Osteoblast (primary cell): ENCODE results near the gene S100A7. TPM values are rescaled to one million over a fixed set of nuclear protein-coding genes. Genes with fewer than 3 reads are reported as not detected.

ENCODE experiments used
- DNase-seq: peaks from one replicate; pipeline ENCODE4 v3.0.0; 2011; ENCODE audit warnings: low spot score, mixed read lengths; ENCODE audit not compliant: insufficient read length; ENCODE audit errors: missing footprints
- H2AFZ ChIP-seq: 2 replicates; pipeline ENCODE4 v1.6.0; 2011; ENCODE audit warnings: mild to moderate bottlenecking, low read length
- H3K27ac ChIP-seq: 2 replicates; pipeline ENCODE4 v1.5.1; 2011; ENCODE audit warnings: mild to moderate bottlenecking, low read depth, low read length, moderate library complexity
- H3K27me3 ChIP-seq: 2 replicates; pipeline ENCODE4 v1.6.0; 2012; ENCODE audit warnings: mild to moderate bottlenecking, control low read depth, inconsistent platforms, low read length, moderate library complexity; ENCODE audit not compliant: insufficient read depth
- H3K36me3 ChIP-seq: 2 replicates; pipeline ENCODE4 v1.5.1; 2011; ENCODE audit warnings: mild to moderate bottlenecking, low read length, control low read depth, moderate library complexity; ENCODE audit not compliant: insufficient read depth
- H3K4me1 ChIP-seq: 2 replicates; pipeline ENCODE4 v1.5.1; 2011; ENCODE audit warnings: mild to moderate bottlenecking, low read length, control low read depth, moderate library complexity; ENCODE audit not compliant: insufficient read depth
- H3K4me2 ChIP-seq: 2 replicates; pipeline ENCODE4 v1.6.0; 2011; ENCODE audit warnings: mild to moderate bottlenecking, low read length; ENCODE audit not compliant: insufficient read depth
- H3K4me3 ChIP-seq: fragments of 200-600 bp; sonication (generic); 3 replicates; pipeline ENCODE4 v1.5.1; 2012; ENCODE audit warnings: mild to moderate bottlenecking, low read length, inconsistent platforms; ENCODE audit not compliant: insufficient read depth
- H3K79me2 ChIP-seq: 2 replicates; pipeline ENCODE4 v1.6.0; 2012; ENCODE audit warnings: mild to moderate bottlenecking, low read length, control low read depth, inconsistent platforms; ENCODE audit not compliant: insufficient read depth
- H3K9me3 ChIP-seq: 2 replicates; pipeline ENCODE4 v1.5.1; 2011; ENCODE audit warnings: low read depth, low read length, control low read depth
- H4K20me1 ChIP-seq: 2 replicates; pipeline ENCODE4 v1.6.0; 2012; ENCODE audit warnings: mild to moderate bottlenecking, low read length, control low read depth; ENCODE audit not compliant: insufficient read depth
- total RNA-seq: library from RNA; depleted of rRNA; stranded (reverse); fragments of >200 nt; gene quantifications from 2 replicates; pipeline ENCODE4 v1.2.3, GENCODE V29; 2012
- TF ChIP-seq, protein P1 (sequence below): IDR thresholded peaks from 2 replicates; pipeline ENCODE4 v1.5.1; 2011; ENCODE audit warnings: mild to moderate bottlenecking, low read depth, low read length, moderate library complexity; ENCODE audit errors: extremely low read depth

S100A7 gene
- total RNA-seq, 1 donor, result not detected

GRCh38 chr1:153431427-153431826 is 29.0 kb downstream of the S100A7 start:
- no peak overlapping the region for H3K4me3 ChIP-seq
- no peak overlapping the region for H3K4me2 ChIP-seq
- H3K27ac ChIP-seq, result no peak overlapping the region

GRCh38 chr1:153431002-153431401 is 29.4 kb downstream of the S100A7 start:
- no peaks in the 10 kb centered on the region for H3K27me3 ChIP-seq
- no peaks in the 10 kb centered on the region for H3K9me3 ChIP-seq
- DNase-seq, result no peak

More at GRCh38 chr1:153431427-153431826, 29.0 kb downstream of the S100A7 start:
- Histone ChIP-seq H3K79me2 (no peaks in the 10 kb centered on the region), H3K36me3 (no peaks in the 10 kb centered on the region), H3K27me3 (no peaks in the 10 kb centered on the region), H4K20me1 (no peaks in the 10 kb centered on the region), H3K9me3 (no peaks in the 10 kb centered on the region), H2AFZ (no peak overlapping the region), H3K4me1 (no peaks in the 10 kb centered on the region)
- DNase-seq, result no peak
- TF ChIP-seq, protein P1, sequence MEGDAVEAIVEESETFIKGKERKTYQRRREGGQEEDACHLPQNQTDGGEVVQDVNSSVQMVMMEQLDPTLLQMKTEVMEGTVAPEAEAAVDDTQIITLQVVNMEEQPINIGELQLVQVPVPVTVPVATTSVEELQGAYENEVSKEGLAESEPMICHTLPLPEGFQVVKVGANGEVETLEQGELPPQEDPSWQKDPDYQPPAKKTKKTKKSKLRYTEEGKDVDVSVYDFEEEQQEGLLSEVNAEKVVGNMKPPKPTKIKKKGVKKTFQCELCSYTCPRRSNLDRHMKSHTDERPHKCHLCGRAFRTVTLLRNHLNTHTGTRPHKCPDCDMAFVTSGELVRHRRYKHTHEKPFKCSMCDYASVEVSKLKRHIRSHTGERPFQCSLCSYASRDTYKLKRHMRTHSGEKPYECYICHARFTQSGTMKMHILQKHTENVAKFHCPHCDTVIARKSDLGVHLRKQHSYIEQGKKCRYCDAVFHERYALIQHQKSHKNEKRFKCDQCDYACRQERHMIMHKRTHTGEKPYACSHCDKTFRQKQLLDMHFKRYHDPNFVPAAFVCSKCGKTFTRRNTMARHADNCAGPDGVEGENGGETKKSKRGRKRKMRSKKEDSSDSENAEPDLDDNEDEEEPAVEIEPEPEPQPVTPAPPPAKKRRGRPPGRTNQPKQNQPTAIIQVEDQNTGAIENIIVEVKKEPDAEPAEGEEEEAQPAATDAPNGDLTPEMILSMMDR, result no peak

DNA sequence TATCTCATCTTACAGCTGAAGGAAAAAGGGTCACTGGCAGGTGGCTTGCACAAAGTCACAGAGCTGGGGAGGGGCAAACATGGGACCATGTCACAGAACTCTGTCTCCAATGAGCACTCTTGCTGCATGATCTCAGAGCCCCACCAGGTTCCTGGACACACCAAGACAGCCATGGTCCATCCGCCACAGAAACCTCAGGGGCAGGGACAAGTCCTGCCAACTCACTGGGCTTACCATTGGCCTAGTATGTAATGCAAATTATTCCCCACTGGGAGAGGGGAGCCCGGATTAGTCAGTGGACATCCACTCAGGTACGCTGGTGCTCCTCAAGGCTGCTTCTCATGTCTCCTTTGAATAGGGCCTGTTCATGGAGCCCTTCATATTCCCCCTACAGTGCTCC is 29.9 kb downstream of the S100A7 start:
- H3K27ac ChIP-seq, result no peak overlapping the region
- no peaks in the 10 kb centered on the region for H3K79me2 ChIP-seq
- H2AFZ ChIP-seq, result no peak overlapping the region
- no peak for DNase-seq
- TF ChIP-seq, protein P1, result no peak
- no peaks in the 10 kb centered on the region for H3K36me3 ChIP-seq
- no peaks in the 10 kb centered on the region for H3K27me3 ChIP-seq
- no peaks in the 10 kb centered on the region for H4K20me1 ChIP-seq
- H3K9me3 ChIP-seq, result no peaks in the 10 kb centered on the region
- no peak overlapping the region for H3K4me3 ChIP-seq
- H3K4me1 ChIP-seq, result no peaks in the 10 kb centered on the region
- no peak overlapping the region for H3K4me2 ChIP-seq

More at GRCh38 chr1:153431002-153431401, 29.4 kb downstream of the S100A7 start:
- no peak overlapping the region for H3K4me3 ChIP-seq
- no peak overlapping the region for H3K27ac ChIP-seq
- no peaks in the 10 kb centered on the region for H3K79me2 ChIP-seq
- TF ChIP-seq, protein P1, result no peak
- H2AFZ ChIP-seq, result no peak overlapping the region
- H3K4me1 ChIP-seq, result no peaks in the 10 kb centered on the region
- no peak overlapping the region for H3K4me2 ChIP-seq
- H4K20me1 ChIP-seq, result no peaks in the 10 kb centered on the region
- no peaks in the 10 kb centered on the region for H3K36me3 ChIP-seq

DNA sequence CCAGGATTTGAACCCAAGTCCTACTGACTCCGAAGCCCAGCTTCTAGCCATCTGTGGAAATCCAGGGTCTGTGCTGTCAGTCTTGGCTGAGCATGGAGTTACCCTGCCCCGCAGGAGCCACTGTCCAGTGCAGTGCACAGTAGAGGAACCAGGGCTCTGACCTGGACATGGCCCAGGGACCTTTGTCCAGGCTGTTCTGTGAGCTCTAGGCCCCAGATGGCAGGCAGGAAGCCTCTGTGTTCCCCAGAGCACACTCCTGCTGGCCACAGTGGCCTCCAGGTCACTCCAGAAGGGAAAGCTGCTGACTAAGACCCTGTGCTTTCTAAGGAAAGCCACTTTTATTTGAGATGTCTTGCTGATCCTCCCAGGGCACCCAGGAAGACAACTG is 30.3 kb downstream of the S100A7 start:
- no peak overlapping the region for H2AFZ ChIP-seq
- H3K27ac ChIP-seq, result no peak overlapping the region
- H3K4me2 ChIP-seq, result no peak overlapping the region
- H3K27me3 ChIP-seq, result no peaks in the 10 kb centered on the region
- H3K79me2 ChIP-seq, result no peaks in the 10 kb centered on the region
- no peaks in the 10 kb centered on the region for H3K9me3 ChIP-seq
- H4K20me1 ChIP-seq, result no peaks in the 10 kb centered on the region
- TF ChIP-seq, protein P1, result no peak
- DNase-seq, result no peak
- no peaks in the 10 kb centered on the region for H3K36me3 ChIP-seq
- no peaks in the 10 kb centered on the region for H3K4me1 ChIP-seq
- H3K4me3 ChIP-seq, result no peak overlapping the region
